ENCODE data around the gene LEO1. TPM values are rescaled to one million over a fixed set of nuclear protein-coding genes. Genes with fewer than 3 reads are reported as not detected.
"Not testable (repeated sequence)": the region's sequence is repeated elsewhere in the genome, so short reads cannot be mapped to it uniquely, and the experiment has no call there.

LEO1 gene
- total RNA-seq, 1 donor from 2014 or later = 19.4 TPM

DNA sequence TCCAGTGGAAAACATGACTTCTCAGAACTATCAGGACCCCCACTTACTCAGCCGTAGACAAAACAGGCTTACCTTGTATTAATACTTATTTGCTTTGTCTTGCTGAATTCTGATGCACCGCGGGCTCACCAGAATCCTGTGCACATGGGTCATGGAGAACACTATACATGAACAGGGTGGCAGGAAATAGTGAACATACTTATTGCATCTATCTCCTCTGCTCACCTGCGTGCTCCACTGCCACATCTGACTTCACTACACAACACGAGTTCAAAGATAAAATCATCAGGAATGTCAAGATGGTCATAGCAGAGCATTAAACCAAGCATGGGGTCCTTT lies 36.8 kb upstream of the LEO1 start:
- H3K4me3 Mint-ChIP-seq (ENCODE audit: unreplicated experiment) = no peak overlapping the region
- no peaks in the 10 kb centered on the region for H3K4me1 Mint-ChIP-seq (ENCODE audit: unreplicated experiment)
- TF ChIP-seq CTCF (IDR thresholded peaks at IDR 0.05) = no peak
- DNase-seq (ENCODE audit: extremely low spot score, unreplicated experiment) = no peak
- no peaks in the 10 kb centered on the region for H3K9me3 Mint-ChIP-seq (ENCODE audit: unreplicated experiment)
- H3K36me3 Mint-ChIP-seq (ENCODE audit: unreplicated experiment) = no peaks in the 10 kb centered on the region
- H3K27ac Mint-ChIP-seq (ENCODE audit: unreplicated experiment) = no peak overlapping the region
- H3K27me3 Mint-ChIP-seq (ENCODE audit: unreplicated experiment) = no peaks in the 10 kb centered on the region

DNA sequence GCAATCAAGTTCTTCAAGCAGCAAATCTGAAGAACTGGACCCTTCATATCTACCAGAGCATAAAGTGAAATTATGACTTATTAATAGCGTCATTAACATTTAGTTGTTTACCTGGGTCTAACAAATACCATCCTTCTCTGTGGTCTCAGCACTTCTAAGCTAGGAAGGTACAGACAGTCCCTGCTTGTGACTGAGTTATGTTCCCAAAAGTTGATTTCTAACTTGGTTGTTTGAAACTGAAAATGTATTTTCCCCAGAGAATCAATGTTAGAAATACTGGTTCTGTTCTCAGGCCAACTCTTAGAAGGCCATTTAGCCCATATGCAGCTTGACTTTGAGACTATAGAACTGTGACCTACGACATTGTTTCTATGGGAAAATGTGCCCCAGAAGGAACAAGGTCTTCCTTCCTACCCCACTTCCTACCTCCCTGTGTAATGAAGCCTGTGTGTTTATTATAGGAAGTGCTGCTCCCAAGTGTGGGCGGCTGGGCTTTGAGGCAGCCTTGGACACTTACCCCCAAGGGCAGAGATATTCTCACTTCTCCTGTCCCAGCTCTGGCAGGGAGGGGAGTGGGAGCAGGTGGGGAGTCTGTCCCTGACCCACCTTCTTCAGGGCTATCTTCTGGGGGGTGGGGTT lies 35.2 kb upstream of the LEO1 start:
- Mint-ChIP-seq H3K27ac (ENCODE audit: unreplicated experiment) (no peak overlapping the region), H3K27me3 (ENCODE audit: unreplicated experiment) (no peaks in the 10 kb centered on the region), H3K36me3 (ENCODE audit: unreplicated experiment) (peaks cover 2% of the 10 kb centered on the region), H3K4me3 (ENCODE audit: unreplicated experiment) (no peak overlapping the region), H3K4me1 (ENCODE audit: unreplicated experiment) (no peaks in the 10 kb centered on the region), H3K9me3 (ENCODE audit: unreplicated experiment) (no peaks in the 10 kb centered on the region)
- no peak for TF ChIP-seq CTCF (IDR thresholded peaks at IDR 0.05)
- DNase-seq (ENCODE audit: extremely low spot score, unreplicated experiment) = peak; percentile 34

DNA sequence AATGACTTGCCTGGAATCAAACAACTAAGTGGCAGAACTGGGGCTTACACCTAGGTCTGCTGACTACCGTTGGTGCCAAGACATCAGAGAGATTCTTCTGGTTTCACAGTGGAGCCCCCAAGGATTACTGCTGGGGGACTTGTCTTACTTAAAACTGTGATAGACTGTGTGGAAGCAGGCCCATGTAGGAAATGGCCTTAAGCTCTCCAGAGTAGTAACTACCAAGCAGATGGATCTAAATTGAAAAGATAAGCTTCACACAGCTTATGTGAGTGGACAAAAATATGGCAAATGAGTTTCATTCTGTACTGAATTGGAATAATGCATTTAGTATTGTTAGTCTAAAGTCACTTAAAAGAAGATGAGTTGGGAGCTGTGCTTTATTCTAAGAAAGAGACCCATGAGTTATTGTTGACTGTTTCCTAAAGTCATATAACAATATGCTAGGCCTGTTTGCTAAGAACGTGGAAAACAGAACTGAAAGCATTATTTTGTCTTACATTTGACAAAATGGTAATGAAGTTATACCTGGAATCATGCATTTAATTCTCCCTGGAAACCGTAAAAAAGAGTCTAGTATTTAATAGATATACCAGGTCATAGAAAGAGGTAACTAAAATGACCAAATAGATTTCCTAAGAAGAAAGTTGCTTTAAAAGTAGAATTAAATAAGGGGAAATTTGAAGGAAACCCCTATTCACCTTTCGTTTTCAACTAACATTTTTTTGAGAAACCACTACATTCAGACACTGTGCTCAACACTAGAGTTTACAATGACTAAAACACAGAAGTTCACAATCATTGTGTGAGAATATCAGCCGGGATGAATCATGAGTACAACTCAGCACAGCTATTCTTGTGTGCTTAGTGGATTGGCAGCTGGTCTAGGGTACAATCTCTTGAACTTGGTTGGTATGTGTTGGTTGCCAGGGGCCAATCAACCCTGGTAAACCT lies 34.4 kb upstream of the LEO1 start:
- no peaks in the 10 kb centered on the region for H3K9me3 Mint-ChIP-seq (ENCODE audit: unreplicated experiment)
- H3K4me1 Mint-ChIP-seq (ENCODE audit: unreplicated experiment) = no peaks in the 10 kb centered on the region
- no peak overlapping the region for H3K27ac Mint-ChIP-seq (ENCODE audit: unreplicated experiment)
- H3K4me3 Mint-ChIP-seq (ENCODE audit: unreplicated experiment) = no peak overlapping the region
- DNase-seq (ENCODE audit: extremely low spot score, unreplicated experiment) = no peak
- no peak for TF ChIP-seq CTCF (IDR thresholded peaks at IDR 0.05)
- no peaks in the 10 kb centered on the region for H3K27me3 Mint-ChIP-seq (ENCODE audit: unreplicated experiment)
- peaks cover 2% of the 10 kb centered on the region for H3K36me3 Mint-ChIP-seq (ENCODE audit: unreplicated experiment)

GRCh38 chr15:52004806-52005205 lies 33.2 kb upstream of the LEO1 start:
- no peak overlapping the region for H3K27ac Mint-ChIP-seq (ENCODE audit: unreplicated experiment)
- H3K27me3 Mint-ChIP-seq (ENCODE audit: unreplicated experiment) = no peaks in the 10 kb centered on the region
- H3K4me1 Mint-ChIP-seq (ENCODE audit: unreplicated experiment) = no peaks in the 10 kb centered on the region
- H3K4me3 Mint-ChIP-seq (ENCODE audit: unreplicated experiment) = no peak overlapping the region
- DNase-seq (ENCODE audit: extremely low spot score, unreplicated experiment) = peak; percentile 44
- no peaks in the 10 kb centered on the region for H3K9me3 Mint-ChIP-seq (ENCODE audit: unreplicated experiment)
- H3K36me3 Mint-ChIP-seq (ENCODE audit: unreplicated experiment) = peaks cover 2% of the 10 kb centered on the region
- no peak for TF ChIP-seq CTCF (IDR thresholded peaks at IDR 0.05)

DNA sequence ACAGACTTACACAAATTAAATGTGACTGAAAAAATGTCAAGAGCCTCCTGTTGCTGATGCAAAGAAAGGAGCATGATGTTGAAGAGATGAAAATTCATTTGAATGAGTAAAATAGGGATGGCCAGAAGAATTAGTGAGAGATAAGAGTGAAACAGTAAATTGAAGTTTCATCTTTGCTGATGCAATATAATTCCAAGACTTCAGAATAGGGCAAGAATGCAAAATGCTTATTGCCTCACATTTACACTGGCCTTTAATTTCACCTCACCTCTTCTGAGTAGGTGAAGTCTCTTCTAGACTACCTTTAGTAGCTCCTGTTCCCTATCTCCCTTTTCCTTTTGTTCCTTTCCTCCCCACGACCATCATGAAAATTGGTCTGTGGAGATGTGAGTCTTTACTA lies 32.1 kb upstream of the LEO1 start:
- Mint-ChIP-seq H3K36me3 (ENCODE audit: unreplicated experiment) (peaks cover 2% of the 10 kb centered on the region), H3K27me3 (ENCODE audit: unreplicated experiment) (no peaks in the 10 kb centered on the region), H3K4me3 (ENCODE audit: unreplicated experiment) (no peak overlapping the region), H3K9me3 (ENCODE audit: unreplicated experiment) (no peaks in the 10 kb centered on the region), H3K4me1 (ENCODE audit: unreplicated experiment) (no peaks in the 10 kb centered on the region), H3K27ac (ENCODE audit: unreplicated experiment) (no peak overlapping the region)
- no peak for DNase-seq (ENCODE audit: extremely low spot score, unreplicated experiment)
- TF ChIP-seq CTCF (IDR thresholded peaks at IDR 0.05) = no peak

- H3K9me3 Mint-ChIP-seq (ENCODE audit: unreplicated experiment); H3K4me1 Mint-ChIP-seq (ENCODE audit: unreplicated experiment); H3K4me3 Mint-ChIP-seq (ENCODE audit: unreplicated experiment); H3K27me3 Mint-ChIP-seq (ENCODE audit: unreplicated experiment); H3K36me3 Mint-ChIP-seq (ENCODE audit: unreplicated experiment); H3K27ac Mint-ChIP-seq (ENCODE audit: unreplicated experiment): not testable (repeated sequence)
- DNase-seq (ENCODE audit: extremely low spot score, unreplicated experiment) = peak; percentile 36
These were observed 31.5 kb upstream of the LEO1 start for GRCh38 chr15:52003089-52003488.

Data from osteocyte (in vitro differentiated cells).